ENCODE measurements around the gene APBB1IP. TPM values are rescaled to one million over a fixed set of nuclear protein-coding genes. Genes with fewer than 3 reads are reported as not detected.

APBB1IP gene
- total RNA-seq, 2 experiments from 2014 or later = 81.1 to 88.7 TPM

DNA sequence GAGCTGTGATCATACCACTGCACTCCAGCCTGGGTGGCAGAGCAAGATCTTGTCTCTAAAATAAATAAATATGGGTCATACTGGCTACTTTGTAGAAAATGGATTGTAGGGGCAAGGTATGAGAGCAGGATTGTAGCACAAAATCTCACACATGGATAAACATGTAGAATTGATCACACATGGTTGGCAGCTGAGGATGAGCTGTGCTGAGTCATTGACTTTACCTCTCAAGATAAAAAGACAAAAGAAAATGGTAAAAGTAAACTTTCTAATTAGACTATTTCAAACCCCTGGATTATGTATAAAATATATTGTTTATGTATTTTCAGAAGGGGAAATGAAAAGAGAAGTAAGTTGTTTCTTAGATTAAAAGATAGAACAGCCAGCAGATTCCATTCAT is 69.3 kb downstream of the APBB1IP start:
- ATAC-seq (ENCODE audit: low read depth) = no peak

DNA sequence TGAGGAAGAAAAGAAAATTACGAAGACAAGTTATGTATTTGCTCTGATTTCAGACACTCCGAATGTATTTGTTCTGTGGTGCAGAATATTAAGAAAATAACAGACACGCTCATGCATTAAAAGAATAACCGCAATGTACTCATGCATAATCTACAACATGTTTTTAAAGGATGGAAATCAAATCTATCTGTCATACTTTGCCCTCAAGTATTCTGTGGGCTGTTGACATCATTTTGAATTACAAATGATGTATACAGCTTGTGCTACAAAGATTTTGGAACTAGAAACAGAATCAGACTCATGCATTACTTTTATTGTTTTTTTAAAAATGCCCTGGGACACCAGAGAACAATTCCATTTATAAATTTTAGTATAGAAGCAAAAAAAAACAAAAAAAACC is 69.9 kb downstream of the APBB1IP start:
- Mint-ChIP-seq H3K4me3 (no peak overlapping the region), H3K27ac (no peak overlapping the region), H3K27me3 (no peaks in the 10 kb centered on the region), H3K4me1 (peaks cover 4% of the 10 kb centered on the region), H3K36me3 (peaks cover 66% of the 10 kb centered on the region), H3K9me3 (peaks cover 4% of the 10 kb centered on the region)
- DNase-seq (no peak), ATAC-seq (ENCODE audit: low read depth) (no peak)
- POLR2A ChIA-PET = no interaction called here

More for the DNA sequence above, 69.3 kb downstream of the APBB1IP start:
- Mint-ChIP-seq H3K9me3 (peaks cover 2% of the 10 kb centered on the region), H3K36me3 (peaks cover 62% of the 10 kb centered on the region), H3K4me3 (no peak overlapping the region), H3K4me1 (peaks cover 4% of the 10 kb centered on the region), H3K27me3 (no peaks in the 10 kb centered on the region), H3K27ac (no peak overlapping the region)
- POLR2A ChIA-PET = no interaction called here
- no peak for DNase-seq

DNA sequence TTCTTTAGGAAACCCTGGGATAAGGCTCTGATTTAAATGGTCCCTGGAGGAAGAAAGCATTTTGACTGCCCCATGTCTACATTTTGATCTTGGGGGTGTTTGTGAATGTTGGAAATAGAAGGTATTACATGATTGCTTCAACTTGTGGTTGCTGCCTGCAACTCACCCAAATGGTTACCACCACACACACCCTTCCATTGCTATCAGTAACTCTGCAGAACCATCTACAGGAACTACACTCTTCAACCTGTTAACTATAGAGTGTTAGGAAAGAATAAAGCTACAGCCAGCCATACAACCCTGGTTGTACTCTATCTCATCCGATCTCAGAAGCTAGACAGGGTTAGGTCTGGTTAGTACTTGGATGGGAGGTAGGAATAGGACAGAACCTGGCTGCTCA is 71.2 kb downstream of the APBB1IP start:
- Mint-ChIP-seq H3K4me1 (no peaks in the 10 kb centered on the region), H3K27me3 (no peaks in the 10 kb centered on the region), H3K9me3 (peaks cover 4% of the 10 kb centered on the region), H3K27ac (no peak overlapping the region), H3K4me3 (no peak overlapping the region), H3K36me3 (peaks cover 73% of the 10 kb centered on the region)
- POLR2A ChIA-PET = no interaction called here
- DNase-seq = no peak
- ATAC-seq (ENCODE audit: low read depth) = no peak

DNA sequence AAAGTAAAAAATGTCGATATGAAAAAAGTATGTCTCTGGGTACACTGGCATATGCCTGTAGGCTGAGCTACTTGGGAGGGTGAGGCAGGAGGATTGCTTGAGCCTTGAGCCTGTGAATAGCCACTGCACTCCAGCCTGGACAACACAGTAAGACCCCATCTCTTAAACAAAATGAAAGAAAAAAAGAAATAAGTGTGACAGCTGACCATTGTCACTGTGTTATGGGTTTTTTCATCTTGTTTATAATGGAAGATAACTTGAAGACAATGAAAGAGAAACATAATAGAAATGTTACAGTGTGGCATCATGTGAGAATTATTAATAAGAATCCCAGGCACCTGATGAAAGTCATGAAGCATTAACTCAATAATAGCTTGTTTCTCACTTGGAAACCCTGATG is 75.0 kb downstream of the APBB1IP start:
- Mint-ChIP-seq H3K4me3 (no peak overlapping the region), H3K4me1 (no peaks in the 10 kb centered on the region), H3K27me3 (no peaks in the 10 kb centered on the region), H3K27ac (no peak overlapping the region), H3K9me3 (peaks cover 4% of the 10 kb centered on the region), H3K36me3 (peaks cover 73% of the 10 kb centered on the region)
- DNase-seq (no peak), ATAC-seq (ENCODE audit: low read depth) (no peak)
- POLR2A ChIA-PET = no interaction called here

DNA sequence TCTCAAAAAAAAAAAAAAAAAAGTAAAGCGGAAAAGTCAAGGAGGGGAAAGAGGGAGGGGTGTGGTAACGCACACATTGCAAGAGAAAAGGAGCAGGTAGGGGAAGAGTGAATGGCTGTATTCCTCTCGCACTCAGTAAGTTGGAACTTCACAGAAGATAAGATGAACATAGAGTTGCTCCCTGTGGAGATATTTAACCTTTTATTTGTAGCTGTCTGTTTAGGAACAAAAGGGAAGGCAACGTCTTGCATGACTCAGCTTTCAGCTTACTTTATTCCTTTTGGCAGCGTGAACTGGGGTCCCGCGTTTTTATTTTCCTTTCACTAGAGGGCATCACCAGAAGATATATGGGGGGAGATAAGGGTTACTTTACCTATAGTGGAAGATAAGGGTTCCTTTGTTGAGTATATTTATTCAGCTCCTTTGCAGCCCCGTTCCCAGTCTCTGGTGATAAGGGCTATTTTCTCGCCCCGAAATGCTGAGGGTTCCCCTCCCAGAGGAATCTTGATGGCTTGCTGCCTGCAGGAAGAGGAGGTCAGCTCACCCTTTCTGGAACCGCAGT is 78.5 kb downstream of the APBB1IP start:
- Mint-ChIP-seq H3K36me3 (peaks cover 80% of the 10 kb centered on the region), H3K9me3 (peaks cover 9% of the 10 kb centered on the region), H3K4me3 (no peak overlapping the region), H3K27ac (no peak overlapping the region), H3K27me3 (no peaks in the 10 kb centered on the region), H3K4me1 (peaks cover 2% of the 10 kb centered on the region)
- no peak for ATAC-seq (ENCODE audit: low read depth)
- DNase-seq = no peak
- POLR2A ChIA-PET = no interaction called here

DNA sequence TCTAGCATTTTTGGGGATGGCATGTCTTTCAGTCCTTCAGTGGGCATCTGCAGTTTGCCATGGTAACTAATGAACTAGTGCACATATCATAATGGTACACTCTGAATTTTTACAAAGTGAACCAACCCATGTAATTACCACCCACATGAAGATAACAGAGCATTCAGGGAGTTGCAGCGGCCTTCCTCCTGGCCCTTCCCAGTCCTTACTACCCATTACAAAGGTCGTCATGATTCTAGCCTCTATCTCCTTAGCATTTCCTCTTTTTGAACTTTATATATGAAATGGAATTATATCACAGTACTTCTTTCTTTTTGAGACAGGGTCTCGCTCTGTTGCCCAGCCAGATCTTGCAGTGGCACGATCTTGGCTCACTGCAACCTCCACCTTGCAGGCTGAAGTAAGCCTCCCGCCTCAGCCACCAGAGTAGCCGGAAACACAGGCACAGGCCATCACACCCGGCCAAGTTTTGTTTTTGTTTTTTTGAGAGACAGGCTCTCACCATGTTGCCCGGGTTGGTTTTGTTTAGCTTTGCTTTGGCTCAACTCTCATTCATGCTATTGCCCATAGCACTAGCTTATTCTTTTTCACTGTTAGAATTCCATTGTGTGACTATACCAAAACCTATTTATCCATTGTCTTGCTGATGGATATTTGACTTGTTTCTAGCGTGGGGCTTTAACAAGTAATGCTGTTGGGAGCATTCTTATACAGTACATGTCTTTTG is 79.2 kb downstream of the APBB1IP start:
- Mint-ChIP-seq H3K36me3 (peaks cover 78% of the 10 kb centered on the region), H3K4me1 (peaks cover 2% of the 10 kb centered on the region), H3K9me3 (peaks cover 9% of the 10 kb centered on the region), H3K27ac (peak overlapping the region; percentile 21), H3K4me3 (no peak overlapping the region), H3K27me3 (no peaks in the 10 kb centered on the region)
- DNase-seq (no peak), ATAC-seq (ENCODE audit: low read depth) (no peak)
- POLR2A ChIA-PET = no interaction called here

DNA sequence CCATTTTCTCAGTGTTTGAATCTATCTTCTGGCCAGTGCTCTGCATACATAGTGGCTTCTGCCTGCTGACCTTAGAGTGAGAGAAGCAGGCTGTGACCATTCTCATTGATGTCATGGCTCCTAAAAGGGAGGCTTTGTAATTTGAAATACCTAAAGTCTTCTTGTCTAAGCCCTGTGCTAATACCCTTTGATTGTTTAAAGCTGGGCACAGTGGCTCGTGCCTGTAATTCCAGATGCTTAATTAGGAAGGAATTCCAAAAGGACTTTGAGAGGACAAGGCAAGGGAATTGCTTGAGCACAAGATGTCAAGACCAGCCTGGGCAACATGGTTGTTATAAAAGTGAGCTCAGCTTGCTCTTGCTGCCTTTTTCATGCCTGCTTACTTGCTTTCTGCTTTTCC is 81.7 kb downstream of the APBB1IP start:
- peaks cover 71% of the 10 kb centered on the region for H3K36me3 Mint-ChIP-seq

DNA sequence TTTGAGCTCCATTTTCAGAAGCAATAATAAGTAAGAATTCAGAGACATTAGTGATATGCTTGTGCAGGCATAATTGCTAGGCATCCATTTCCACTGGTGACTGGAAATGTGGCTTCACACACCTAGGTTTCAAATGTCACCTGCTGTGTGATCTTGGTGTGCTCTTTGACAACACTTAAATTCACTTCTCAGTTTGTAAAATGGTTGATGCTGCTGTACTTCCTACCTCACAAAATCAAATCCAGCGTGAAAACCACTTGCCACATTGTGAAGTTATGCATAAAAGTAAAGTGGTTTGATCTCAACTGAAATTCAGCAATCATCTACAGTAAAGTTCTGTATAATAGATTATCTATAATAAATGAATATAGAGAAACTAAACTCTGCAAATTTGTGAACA is 82.4 kb downstream of the APBB1IP start:
- POLR2A ChIA-PET = no interaction called here
- Mint-ChIP-seq H3K27ac (no peak overlapping the region), H3K4me1 (peaks cover 16% of the 10 kb centered on the region)

More for the DNA sequence above, 81.7 kb downstream of the APBB1IP start:
- H3K4me3 Mint-ChIP-seq = no peak overlapping the region
- ATAC-seq (ENCODE audit: low read depth) = no peak
- H3K27me3 Mint-ChIP-seq = no peaks in the 10 kb centered on the region
- peaks cover 11% of the 10 kb centered on the region for H3K4me1 Mint-ChIP-seq
- H3K9me3 Mint-ChIP-seq = peaks cover 5% of the 10 kb centered on the region
- no peak for DNase-seq
- H3K27ac Mint-ChIP-seq = no peak overlapping the region
- POLR2A ChIA-PET = no interaction called here

DNA sequence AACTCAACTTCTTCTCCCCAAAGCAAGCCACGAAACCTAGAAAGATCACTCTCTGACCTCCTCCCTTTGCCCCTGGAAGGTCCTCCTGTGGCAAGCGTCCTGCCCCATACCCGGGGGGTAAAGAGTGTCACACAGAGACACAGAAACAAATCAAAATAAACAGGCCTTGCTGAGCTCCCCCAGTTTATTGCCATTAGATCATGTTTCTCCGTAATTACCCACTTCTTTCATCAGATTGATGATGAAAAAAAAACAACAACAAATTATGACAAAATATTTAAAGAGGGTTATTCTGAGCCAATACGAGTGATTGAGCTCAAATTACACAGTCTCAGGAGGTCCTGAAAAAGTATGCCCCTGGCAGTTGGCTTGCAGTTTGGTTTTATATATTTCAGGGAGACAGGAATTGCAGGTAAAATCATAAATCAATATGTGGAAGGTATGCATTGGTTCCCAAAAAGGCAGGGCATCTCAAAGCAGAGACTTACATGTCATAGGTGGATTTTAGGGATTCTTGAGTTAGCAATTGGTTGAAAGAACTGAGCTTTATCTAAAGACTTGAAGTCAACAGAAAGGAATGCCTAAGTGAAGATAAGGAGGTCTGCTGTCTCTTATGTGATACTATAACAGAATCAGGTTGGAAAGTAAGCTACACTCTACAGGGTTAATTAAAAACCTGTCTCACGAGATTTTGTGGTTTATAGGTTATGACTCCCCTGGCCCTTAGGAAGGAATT is 86.2 kb downstream of the APBB1IP start:
- H3K27me3 Mint-ChIP-seq = no peaks in the 10 kb centered on the region
- H3K4me1 Mint-ChIP-seq = peaks cover 18% of the 10 kb centered on the region
- no peak overlapping the region for H3K4me3 Mint-ChIP-seq
- H3K27ac Mint-ChIP-seq = peak overlapping the region; percentile 33
- POLR2A ChIA-PET = no interaction called here
- DNase-seq = no peak
- H3K36me3 Mint-ChIP-seq = peaks cover 58% of the 10 kb centered on the region
- H3K9me3 Mint-ChIP-seq = peaks cover 2% of the 10 kb centered on the region
- no peak for ATAC-seq (ENCODE audit: low read depth)

More for the DNA sequence above, 82.4 kb downstream of the APBB1IP start:
- H3K36me3 Mint-ChIP-seq = peaks cover 68% of the 10 kb centered on the region
- peaks cover 5% of the 10 kb centered on the region for H3K9me3 Mint-ChIP-seq
- DNase-seq = no peak
- no peak overlapping the region for H3K4me3 Mint-ChIP-seq
- ATAC-seq (ENCODE audit: low read depth) = no peak
- no peaks in the 10 kb centered on the region for H3K27me3 Mint-ChIP-seq

DNA sequence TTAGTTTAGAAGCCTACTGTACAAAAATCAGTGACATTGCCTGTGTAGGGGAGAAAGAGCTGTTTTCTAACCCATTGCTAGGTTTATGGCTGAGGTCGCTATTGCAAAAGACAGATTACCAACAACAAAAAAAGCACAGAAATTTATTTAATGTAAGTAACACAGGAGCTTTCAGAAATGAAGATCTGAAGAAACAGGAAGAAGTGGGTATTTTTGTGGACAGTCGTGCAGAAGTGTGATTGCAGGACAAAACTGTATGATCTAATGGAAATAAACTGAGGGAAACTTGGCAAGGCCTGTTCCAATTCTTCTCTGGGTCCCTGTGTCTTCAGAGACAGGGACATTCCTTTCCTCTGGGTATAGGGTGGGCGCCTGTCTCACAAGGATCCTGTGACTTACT is 87.4 kb downstream of the APBB1IP start:
- Mint-ChIP-seq H3K4me3 (no peak overlapping the region), H3K36me3 (peaks cover 46% of the 10 kb centered on the region), H3K27ac (peak overlapping the region; percentile 71), H3K4me1 (peaks cover 18% of the 10 kb centered on the region), H3K27me3 (no peaks in the 10 kb centered on the region), H3K9me3 (no peaks in the 10 kb centered on the region)
- ATAC-seq (ENCODE audit: low read depth) (no peak), DNase-seq (no peak)
- POLR2A ChIA-PET = no interaction called here

DNA sequence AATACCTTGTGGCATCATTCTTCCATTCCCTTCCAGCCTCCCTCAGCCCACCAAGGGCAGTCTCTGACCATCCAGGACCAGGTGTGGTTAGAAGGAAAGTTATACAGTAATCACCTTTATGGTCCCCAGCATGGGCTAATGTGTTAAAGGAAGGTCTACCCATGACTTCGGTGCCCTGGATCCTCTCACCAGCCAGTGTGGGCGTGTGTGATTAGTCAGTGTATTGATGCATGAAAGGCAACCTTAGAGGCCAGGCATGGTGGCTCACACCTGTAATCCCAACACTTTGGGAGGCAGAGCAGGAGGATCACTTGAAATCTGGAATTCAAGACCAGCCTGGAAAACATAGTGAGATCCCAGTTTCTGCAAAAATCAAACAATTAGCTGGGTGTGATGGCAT is 88.9 kb downstream of the APBB1IP start:
- Mint-ChIP-seq H3K27me3 (no peaks in the 10 kb centered on the region), H3K4me3 (no peak overlapping the region), H3K36me3 (peaks cover 44% of the 10 kb centered on the region), H3K4me1 (peaks cover 18% of the 10 kb centered on the region), H3K27ac (no peak overlapping the region), H3K9me3 (no peaks in the 10 kb centered on the region)
- POLR2A ChIA-PET = interaction anchor here (0.7 kb wide), 1 partner anchor 16 kb away, joined by 3 read pairs; no protein-coding TSS in a partner anchor
- DNase-seq = no peak
- ATAC-seq (ENCODE audit: low read depth) = no peak

DNA sequence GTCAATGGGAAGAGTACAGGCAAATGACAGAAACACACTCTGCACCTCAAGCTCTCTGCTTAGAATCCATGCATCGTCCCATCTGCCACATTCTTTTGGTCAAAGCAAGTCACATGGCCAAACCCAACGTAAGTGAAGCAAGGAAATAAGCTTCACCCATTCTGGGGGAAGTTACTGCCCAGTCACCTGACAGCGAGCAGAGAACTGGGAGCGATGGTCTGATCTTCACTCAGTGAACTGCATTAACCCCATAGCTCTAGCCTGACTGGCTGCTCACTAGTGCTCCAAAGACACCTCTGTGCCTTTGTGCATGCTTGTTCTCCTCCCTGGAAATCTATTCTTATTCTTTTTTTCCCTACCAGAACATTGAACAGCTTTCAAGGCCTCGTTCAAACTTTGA is 89.9 kb downstream of the APBB1IP start:
- Mint-ChIP-seq H3K27ac (no peak overlapping the region), H3K27me3 (no peaks in the 10 kb centered on the region), H3K36me3 (peaks cover 41% of the 10 kb centered on the region), H3K9me3 (no peaks in the 10 kb centered on the region), H3K4me3 (no peak overlapping the region), H3K4me1 (peaks cover 18% of the 10 kb centered on the region)
- DNase-seq = no peak
- ATAC-seq (ENCODE audit: low read depth) = no peak
- POLR2A ChIA-PET = interaction anchor here (0.6 to 0.7 kb wide), 2 partner anchors 83 to 573 kb away, joined by 3 to 5 read pairs; no protein-coding TSS in a partner anchor

DNA sequence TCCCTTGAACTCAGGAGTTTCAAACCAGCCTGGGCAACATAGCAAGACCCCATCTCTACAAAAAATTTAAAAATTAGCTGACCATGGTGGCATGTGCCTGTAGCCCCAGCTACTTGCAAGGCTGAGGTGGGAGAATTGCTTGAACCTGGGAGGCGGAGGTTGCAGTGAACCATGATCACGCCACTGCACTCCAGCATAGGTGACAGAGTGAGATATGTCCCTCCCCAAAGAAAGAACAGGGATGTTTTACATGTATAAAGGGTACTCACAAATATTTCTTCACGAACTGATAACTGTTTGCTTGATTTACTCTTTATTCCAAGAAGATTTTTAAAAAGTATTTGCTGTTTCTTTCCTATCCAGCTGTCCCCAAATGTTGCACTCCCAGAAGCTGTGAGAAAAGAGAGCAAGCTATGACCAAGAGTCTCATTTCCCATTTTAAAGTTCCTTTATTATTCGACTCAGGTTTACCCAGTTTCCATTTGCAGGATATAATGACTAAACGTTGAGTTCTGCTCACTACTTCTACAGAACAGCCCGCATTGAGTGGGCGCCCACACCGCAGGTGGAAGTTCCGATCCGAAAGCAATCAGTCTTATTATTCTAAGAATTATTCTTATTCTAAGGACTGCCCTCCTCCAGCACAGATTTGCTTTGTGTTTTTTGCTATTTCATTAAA is 90.7 kb downstream of the APBB1IP start:
- Mint-ChIP-seq H3K36me3 (peaks cover 42% of the 10 kb centered on the region), H3K4me1 (peaks cover 18% of the 10 kb centered on the region), H3K4me3 (no peak overlapping the region), H3K27ac (no peak overlapping the region), H3K27me3 (no peaks in the 10 kb centered on the region), H3K9me3 (no peaks in the 10 kb centered on the region)
- ATAC-seq (ENCODE audit: low read depth) = no peak
- POLR2A ChIA-PET = no interaction called here
- no peak for DNase-seq
